ENCODE measurements around the gene APOA5. TPM values are rescaled to one million over a fixed set of nuclear protein-coding genes. Genes with fewer than 3 reads are reported as not detected.
"Not testable (repeated sequence)": the region's sequence is repeated elsewhere in the genome, so short reads cannot be mapped to it uniquely, and the experiment has no call there.

Gene APOA5
- not detected for total RNA-seq

- ATAC-seq = no peak
- H3K4me1 Mint-ChIP-seq (ENCODE audit: low read depth in 2 of 2) = peaks cover 20 to 21% of the 10 kb centered on the region in 2 donors
These were observed at the start of gene APOA5 for GRCh38 chr11:116791813-116792143. APOA5 (minus strand) TSS chr11:116791879; CDS start chr11:116791860, 19 bp downstream.

GRCh38 chr11:116840746-116841296 lies 49.1 kb upstream of the APOA5 start:
- Mint-ChIP-seq H3K27me3 (no peaks in the 10 kb centered on the region), H3K9me3 (no peaks in the 10 kb centered on the region), H3K27ac (no peak overlapping the region), H3K4me3 (no peak overlapping the region), H3K4me1 (ENCODE audit: low read depth in 2 of 2) (peaks cover 0 to 4% of the 10 kb centered on the region in 2 donors), H3K36me3 (peaks cover 10% of the 10 kb centered on the region)
- peak; percentile 53 for DNase-seq (ENCODE audit: low spot score)
- no peak for ATAC-seq

More at GRCh38 chr11:116791813-116792143, at the start of gene APOA5:
- Mint-ChIP-seq H3K27me3 (no peaks in the 10 kb centered on the region), H3K9me3 (no peaks in the 10 kb centered on the region), H3K27ac (no peak within 1 kb of the TSS), H3K4me3 (no peak within 1 kb of the TSS), H3K36me3 (peaks cover 10% of the 10 kb centered on the region)
- DNase-seq (ENCODE audit: low spot score) = no peak

- no peak overlapping the region for H3K27ac Mint-ChIP-seq
- H3K9me3 Mint-ChIP-seq = no peaks in the 10 kb centered on the region
- peaks cover 2 to 7% of the 10 kb centered on the region in 2 donors for H3K4me1 Mint-ChIP-seq (ENCODE audit: low read depth in 2 of 2)
- H3K4me3 Mint-ChIP-seq = no peak overlapping the region
- peaks cover 6% of the 10 kb centered on the region for H3K36me3 Mint-ChIP-seq
- no peaks in the 10 kb centered on the region for H3K27me3 Mint-ChIP-seq
- ATAC-seq (no peak), DNase-seq (ENCODE audit: low spot score) (peak; percentile 13)
These were observed 48.6 kb upstream of the APOA5 start for GRCh38 chr11:116840224-116840745.

GRCh38 chr11:116838321-116839084 lies 46.8 kb upstream of the APOA5 start:
- DNase-seq (ENCODE audit: low spot score) (peak; percentile 13), ATAC-seq (no peak)
- H3K4me3 Mint-ChIP-seq = no peak overlapping the region
- no peaks in the 10 kb centered on the region for H3K9me3 Mint-ChIP-seq
- no peaks in the 10 kb centered on the region for H3K27me3 Mint-ChIP-seq
- H3K4me1 Mint-ChIP-seq (ENCODE audit: low read depth in 2 of 2) = peaks cover 9 to 11% of the 10 kb centered on the region in 2 donors
- H3K27ac Mint-ChIP-seq = no peak overlapping the region
- no peaks in the 10 kb centered on the region for H3K36me3 Mint-ChIP-seq

- Mint-ChIP-seq H3K4me3 (no peak within 1 kb of the TSS), H3K9me3 (no peaks in the 10 kb centered on the region), H3K36me3 (no peaks in the 10 kb centered on the region), H3K4me1 (ENCODE audit: low read depth in 2 of 2) (peaks cover 9 to 11% of the 10 kb centered on the region in 2 donors), H3K27me3 (no peaks in the 10 kb centered on the region), H3K27ac (no peak within 1 kb of the TSS)
- ATAC-seq = no peak
- DNase-seq (ENCODE audit: low spot score) = peak; percentile 54
These were observed 45.8 kb upstream of the APOA5 start, which contains the start of gene APOA1 for GRCh38 chr11:116837231-116838091. APOA1 (minus strand) TSS chr11:116837622; CDS start chr11:116837387, 235 bp downstream.

GRCh38 chr11:116836632-116836991 lies 44.9 kb upstream of the APOA5 start:
- Mint-ChIP-seq H3K4me1 (ENCODE audit: low read depth in 2 of 2) (peaks cover 9 to 11% of the 10 kb centered on the region in 2 donors), H3K36me3 (no peaks in the 10 kb centered on the region), H3K27ac (no peak overlapping the region), H3K4me3 (no peak overlapping the region), H3K9me3 (no peaks in the 10 kb centered on the region), H3K27me3 (no peaks in the 10 kb centered on the region)
- peak; percentile 44 for DNase-seq (ENCODE audit: low spot score)
- ATAC-seq = no peak

- H3K27ac Mint-ChIP-seq = peak overlapping the region in 1 of 2 donors; percentile 33
- ATAC-seq = peak; percentile 84 to 89
These were observed 44.3 kb upstream of the APOA5 start for GRCh38 chr11:116835791-116836631.

GRCh38 chr11:116835042-116835772 lies 43.5 kb upstream of the APOA5 start:
- Mint-ChIP-seq H3K27ac (peak overlapping the region in 1 of 2 donors; percentile 33), H3K27me3 (no peaks in the 10 kb centered on the region), H3K36me3 (no peaks in the 10 kb centered on the region), H3K9me3 (no peaks in the 10 kb centered on the region), H3K4me1 (ENCODE audit: low read depth in 2 of 2) (peaks cover 9 to 11% of the 10 kb centered on the region in 2 donors), H3K4me3 (peak overlapping the region; percentile 61)
- peak in 1 of 2 donors; percentile 34 for ATAC-seq
- DNase-seq (ENCODE audit: low spot score) = peak; percentile 49

More at GRCh38 chr11:116835791-116836631, 44.3 kb upstream of the APOA5 start:
- H3K9me3 Mint-ChIP-seq = no peaks in the 10 kb centered on the region
- H3K27me3 Mint-ChIP-seq = no peaks in the 10 kb centered on the region
- H3K36me3 Mint-ChIP-seq = no peaks in the 10 kb centered on the region
- H3K4me3 Mint-ChIP-seq = peak overlapping the region; percentile 61
- H3K4me1 Mint-ChIP-seq (ENCODE audit: low read depth in 2 of 2) = peaks cover 9 to 11% of the 10 kb centered on the region in 2 donors
- DNase-seq (ENCODE audit: low spot score) = peak; percentile 80

- ATAC-seq, H3K27ac Mint-ChIP-seq, H3K36me3 Mint-ChIP-seq, H3K9me3 Mint-ChIP-seq, H3K27me3 Mint-ChIP-seq: not testable (repeated sequence)
- H3K4me1 Mint-ChIP-seq (ENCODE audit: low read depth in 2 of 2) = peaks cover 9 to 11% of the 10 kb centered on the region in 2 donors
- H3K4me3 Mint-ChIP-seq = peak overlapping the region; percentile 51
- peak; percentile 49 for DNase-seq (ENCODE audit: low spot score)
These were observed 42.9 kb upstream of the APOA5 start for GRCh38 chr11:116834535-116835041.

- Mint-ChIP-seq H3K27me3 (no peaks in the 10 kb centered on the region), H3K36me3 (no peaks in the 10 kb centered on the region), H3K4me1 (ENCODE audit: low read depth in 2 of 2) (peaks cover 9 to 11% of the 10 kb centered on the region in 2 donors), H3K4me3 (peak overlapping the region; percentile 25), H3K9me3 (no peaks in the 10 kb centered on the region), H3K27ac (no peak overlapping the region)
- ATAC-seq = no peak
- DNase-seq (ENCODE audit: low spot score) = peak; percentile 58
These were observed 42.3 kb upstream of the APOA5 start for GRCh38 chr11:116833816-116834534.

GRCh38 chr11:116833491-116833815 lies 41.8 kb upstream of the APOA5 start:
- DNase-seq (ENCODE audit: low spot score) (peak; percentile 45), ATAC-seq (no peak)
- Mint-ChIP-seq H3K27ac (no peak overlapping the region), H3K27me3 (no peaks in the 10 kb centered on the region), H3K4me1 (ENCODE audit: low read depth in 2 of 2) (peaks cover 9 to 11% of the 10 kb centered on the region in 2 donors), H3K9me3 (no peaks in the 10 kb centered on the region), H3K36me3 (no peaks in the 10 kb centered on the region), H3K4me3 (no peak overlapping the region)

Data from natural killer cell treated with Interleukin-12 subunit alpha and Interleukin-12 subunit beta and Interleukin-15 and Interleukin-18, amount 100 ng/mL, for 72 hours (primary cell).